GM23248 (cell line): ENCODE data around the gene TTLL13. TPM values are rescaled to one million over a fixed set of nuclear protein-coding genes. Genes with fewer than 3 reads are reported as not detected.

Experiments used
- DNase-seq: peaks from one replicate; pipeline ENCODE4 v3.0.0-alpha.2; 2015
- H2AFZ ChIP-seq: fragments of 200-600 bp; sonication (generic); 2 replicates; pipeline ENCODE4 v1.6.1; 2016; ENCODE audit warnings: antibody characterized with exemption
- H3F3A ChIP-seq: fragments of 200-600 bp; sonication (generic); 2 replicates; pipeline ENCODE4 v1.6.1; 2016; ENCODE audit warnings: mild to moderate bottlenecking, antibody characterized with exemption, mixed run types; ENCODE audit not compliant: insufficient read depth
- H3K27ac ChIP-seq: fragments of 200-600 bp; sonication (generic); 2 replicates; pipeline ENCODE4 v1.5.1; 2016; ENCODE audit warnings: mild to moderate bottlenecking
- H3K27me3 ChIP-seq: fragments of 200-600 bp; sonication (generic); replicated peaks from 2 replicates; pipeline ENCODE4 v1.6.1; 2016; ENCODE audit warnings: mild to moderate bottlenecking; ENCODE audit not compliant: insufficient read depth
- H3K36me3 ChIP-seq: fragments of 200-600 bp; sonication (generic); 2 replicates; pipeline ENCODE4 v1.6.1; 2016; ENCODE audit warnings: low read depth, mild to moderate bottlenecking
- H3K4me1 ChIP-seq: fragments of 200-600 bp; sonication (generic); 2 replicates; pipeline ENCODE4 v1.6.1; 2016; ENCODE audit warnings: mild to moderate bottlenecking; ENCODE audit not compliant: insufficient read depth
- H3K4me2 ChIP-seq: fragments of 200-600 bp; sonication (generic); one replicate; pipeline ENCODE4 v1.6.1; 2016; ENCODE audit warnings: mild to moderate bottlenecking; ENCODE audit not compliant: unreplicated experiment
- H3K4me3 ChIP-seq: fragments of 200-600 bp; sonication (generic); 2 replicates; pipeline ENCODE4 v1.5.1; 2016; ENCODE audit warnings: mild to moderate bottlenecking
- H3K79me2 ChIP-seq: fragments of 200-600 bp; sonication (generic); 2 replicates; pipeline ENCODE4 v1.6.1; 2016; ENCODE audit warnings: mild to moderate bottlenecking; ENCODE audit not compliant: insufficient read depth
- H3K9ac ChIP-seq: fragments of 200-600 bp; sonication (generic); 2 replicates; pipeline ENCODE4 v1.6.1; 2016; ENCODE audit warnings: mild to moderate bottlenecking
- H3K9me2 ChIP-seq: fragments of 200-600 bp; sonication (generic); 2 replicates; pipeline ENCODE4 v1.6.1; 2016; ENCODE audit warnings: mixed run types, mild to moderate bottlenecking, moderate library complexity; ENCODE audit not compliant: insufficient read depth
- H3K9me3 ChIP-seq: fragments of 200-600 bp; sonication (generic); one replicate; pipeline ENCODE4 v1.6.1; 2017; ENCODE audit warnings: low read depth
- H4K20me1 ChIP-seq: fragments of 200-600 bp; sonication (generic); 2 replicates; pipeline ENCODE4 v1.6.0; 2016; ENCODE audit not compliant: insufficient read depth
- EZH2 ChIP-seq: fragments of 200-600 bp; sonication (generic); IDR thresholded peaks from 2 replicates; pipeline ENCODE4 v1.6.1; 2018; ENCODE audit warnings: antibody characterized with exemption, mild to moderate bottlenecking; ENCODE audit not compliant: insufficient read depth, poor library complexity, severe bottlenecking
- EZH2phosphoT487 ChIP-seq: fragments of 200-600 bp; sonication (generic); IDR thresholded peaks from 2 replicates; pipeline ENCODE4 v1.6.1; 2018; ENCODE audit warnings: antibody characterized with exemption, moderate library complexity, mild to moderate bottlenecking, low read depth; ENCODE audit not compliant: insufficient read depth
- WGBS, 2 experiments: methylation state at CpG; one replicate each; pipeline ENCODE4 v1.1.6; 2015 to 2017; ENCODE audit warnings: low lambda C conversion rate in 2 of 2, low coverage in 1 of 2; ENCODE audit errors: missing lambda C conversion rate in 2 of 2; 5-methylcytosine and 5-hydroxymethylcytosine counted together
- in situ Hi-C: fragments of 300-500 bp; cut with MboI; formaldehyde crosslinking; loops from 2 replicates; pipeline ENCODE4 v1.15.0; 2020
- polyA plus RNA-seq: library from polyadenylated mRNA; unstranded; fragments of >200 nt; fragmentation: Nextera tagmentation; extraction: Ambion mirVana; gene quantifications from 2 replicates; pipeline ENCODE4 v1.2.1, GENCODE V29; 2016
- total RNA-seq: library from RNA; depleted of rRNA; stranded (reverse); fragments of >200 nt; shearing (Covaris generic); gene quantifications from 2 replicates; pipeline ENCODE4 v1.2.3, GENCODE V29; 2014

Gene TTLL13
- total and polyA plus RNA-seq, 2 experiments from 2014 or later, result not detected

- in situ Hi-C loops, result no loop called here
These were observed 24.3 kb upstream of the TTLL13 start for GRCh38 chr15:90225047-90225446.

GRCh38 chr15:90225504-90226234 is 23.7 kb upstream of the TTLL13 start:
- Histone ChIP-seq H3K4me2 (no peak overlapping the region), H3K4me1 (no peaks in the 10 kb centered on the region), H3K27me3 (no peaks in the 10 kb centered on the region), H3K4me3 (no peak overlapping the region), H3K9me2 (no peaks in the 10 kb centered on the region), H4K20me1 (no peaks in the 10 kb centered on the region), H3K79me2 (no peaks in the 10 kb centered on the region), H3K9ac (no peak overlapping the region), H3K36me3 (no peaks in the 10 kb centered on the region), H2AFZ (no peak overlapping the region), H3K9me3 (no peaks in the 10 kb centered on the region), H3K27ac (no peak overlapping the region), H3F3A (no peaks in the 10 kb centered on the region)
- DNase-seq, result no peak
- 93 to 96% methylated on average over 18 of the region's 18 CpGs for WGBS, 2 experiments
- no peak for TF ChIP-seq EZH2phosphoT487
- TF ChIP-seq EZH2, result no peak
- in situ Hi-C loops, result no loop called here

More at GRCh38 chr15:90225047-90225446, 24.3 kb upstream of the TTLL13 start:
- no peaks in the 10 kb centered on the region for H3K27me3 ChIP-seq
- no peak for DNase-seq
- no peak overlapping the region for H3K4me2 ChIP-seq
- no peak overlapping the region for H3K4me3 ChIP-seq
- H3K4me1 ChIP-seq, result no peaks in the 10 kb centered on the region
- WGBS, 2 experiments, result 92 to 95% methylated on average over 15 to 17 of the region's 17 CpGs
- H3F3A ChIP-seq, result no peaks in the 10 kb centered on the region
- no peak overlapping the region for H2AFZ ChIP-seq
- H3K9me3 ChIP-seq, result no peaks in the 10 kb centered on the region
- TF ChIP-seq EZH2 (no peak), EZH2phosphoT487 (no peak)
- no peak overlapping the region for H3K27ac ChIP-seq
- H4K20me1 ChIP-seq, result no peaks in the 10 kb centered on the region
- H3K9ac ChIP-seq, result no peak overlapping the region
- no peaks in the 10 kb centered on the region for H3K36me3 ChIP-seq
- no peaks in the 10 kb centered on the region for H3K79me2 ChIP-seq
- H3K9me2 ChIP-seq, result no peaks in the 10 kb centered on the region

GRCh38 chr15:90227336-90227735 is 22.0 kb upstream of the TTLL13 start:
- Histone ChIP-seq H3K27me3 (no peaks in the 10 kb centered on the region), H3K79me2 (peaks cover 14% of the 10 kb centered on the region), H3K9me2 (no peaks in the 10 kb centered on the region), H3K4me3 (no peak overlapping the region), H3K36me3 (no peaks in the 10 kb centered on the region), H3K9ac (no peak overlapping the region), H3K9me3 (no peaks in the 10 kb centered on the region), H4K20me1 (no peaks in the 10 kb centered on the region), H3K27ac (no peak overlapping the region), H3K4me1 (0 out of 2 replicates have a peak, but pooled peaks cover 6% of the 10 kb centered on the region), H3F3A (no peaks in the 10 kb centered on the region), H3K4me2 (no peak overlapping the region), H2AFZ (no peak overlapping the region)
- no peak for DNase-seq
- in situ Hi-C loops, result no loop called here
- TF ChIP-seq EZH2phosphoT487 (no peak), EZH2 (no peak)
- WGBS, 2 experiments, result 88 to 97% methylated on average over 7 of the region's 7 CpGs

- no peak for TF ChIP-seq EZH2phosphoT487
- TF ChIP-seq EZH2, result no peak
- WGBS, 2 experiments, result 91 to 95% methylated on average over 34 to 38 of the region's 38 CpGs
- H3K9me2 ChIP-seq, result no peaks in the 10 kb centered on the region
- no peaks in the 10 kb centered on the region for H3K27me3 ChIP-seq
- H3K9me3 ChIP-seq, result no peaks in the 10 kb centered on the region
- 0 out of 2 replicates have a peak, but pooled peaks cover 8% of the 10 kb centered on the region for H3K4me1 ChIP-seq
- H3K79me2 ChIP-seq, result peaks cover 21% of the 10 kb centered on the region
- no peak overlapping the region for H2AFZ ChIP-seq
- no peaks in the 10 kb centered on the region for H3K36me3 ChIP-seq
- in situ Hi-C loops, result no loop called here
- DNase-seq, result no peak
- no peaks in the 10 kb centered on the region for H4K20me1 ChIP-seq
- no peak overlapping the region for H3K4me2 ChIP-seq
- no peak overlapping the region for H3K9ac ChIP-seq
- no peaks in the 10 kb centered on the region for H3F3A ChIP-seq
- H3K4me3 ChIP-seq, result no peak overlapping the region
- H3K27ac ChIP-seq, result no peak overlapping the region
These were observed 21.3 kb upstream of the TTLL13 start for GRCh38 chr15:90227816-90228772.
